SK-N-MC (cell line): ENCODE measurements around the gene MYO5B.
"Not testable (repeated sequence)": the region's sequence is repeated elsewhere in the genome, so short reads cannot be mapped to it uniquely, and the experiment has no call there.

Source experiments
- DNase-seq: peaks from one replicate; pipeline ENCODE4 v3.0.0-alpha.2; 2011; ENCODE audit warnings: low read depth, low spot score
- H3K27ac ChIP-seq: fragments of 200-600 bp; sonication (generic); 2 replicates; pipeline ENCODE4 v1.5.1; 2016; ENCODE audit warnings: mixed run types
- H3K36me3 ChIP-seq: fragments of 200-600 bp; sonication (generic); 2 replicates; pipeline ENCODE4 v1.6.1; 2017; ENCODE audit warnings: antibody characterized with exemption, low read length, mixed read lengths; ENCODE audit not compliant: insufficient read depth
- H3K4me3 ChIP-seq: fragments of 200-600 bp; sonication (generic); 2 replicates; pipeline ENCODE4 v1.5.1; 2016
- H3K9ac ChIP-seq: fragments of 200-600 bp; sonication (generic); 2 replicates; pipeline ENCODE4 v1.8.0; 2017; ENCODE audit warnings: mixed run types, mixed read lengths; ENCODE audit not compliant: insufficient read length
- H3K9me3 ChIP-seq: fragments of 200-600 bp; sonication (generic); 2 replicates; pipeline ENCODE4 v1.6.1; 2017; ENCODE audit warnings: low read depth, mild to moderate bottlenecking, antibody characterized with exemption, low read length, moderate library complexity, mixed read lengths
- EZH2 ChIP-seq: fragments of 200-600 bp; sonication (generic); IDR thresholded peaks from one replicate; pipeline ENCODE4 v1.6.1; 2017; ENCODE audit warnings: antibody characterized with exemption
- FOXP2 ChIP-seq: optimal IDR thresholded peaks from 2 replicates; pipeline ENCODE3; 2011; ENCODE audit warnings: mild to moderate bottlenecking, moderate library complexity; ENCODE audit not compliant: insufficient read depth; ENCODE audit errors: extremely low read length, control extremely low read depth
- POLR2AphosphoS5 ChIP-seq: IDR thresholded peaks from 2 replicates; pipeline ENCODE4 v1.6.1; 2012; ENCODE audit warnings: mild to moderate bottlenecking, low read depth, low read length, borderline replicate concordance

MYO5B gene

DNA sequence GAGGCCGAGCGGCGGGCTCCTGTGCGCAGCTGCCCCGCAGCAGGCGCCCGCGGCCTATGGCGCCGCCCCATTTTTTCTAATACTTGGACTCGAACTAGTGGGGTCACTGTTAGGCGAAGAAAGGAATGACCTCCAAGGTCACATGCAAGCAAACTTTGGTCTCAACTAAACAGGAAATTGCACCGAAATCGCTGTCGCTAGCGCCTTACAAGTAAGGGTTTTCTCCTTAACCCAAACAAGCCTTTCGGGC, 382.0 kb downstream of the MYO5B start:
- no peak for TF ChIP-seq EZH2
- no peak for TF ChIP-seq FOXP2
- no peak for TF ChIP-seq POLR2AphosphoS5
- no peak for DNase-seq

DNA sequence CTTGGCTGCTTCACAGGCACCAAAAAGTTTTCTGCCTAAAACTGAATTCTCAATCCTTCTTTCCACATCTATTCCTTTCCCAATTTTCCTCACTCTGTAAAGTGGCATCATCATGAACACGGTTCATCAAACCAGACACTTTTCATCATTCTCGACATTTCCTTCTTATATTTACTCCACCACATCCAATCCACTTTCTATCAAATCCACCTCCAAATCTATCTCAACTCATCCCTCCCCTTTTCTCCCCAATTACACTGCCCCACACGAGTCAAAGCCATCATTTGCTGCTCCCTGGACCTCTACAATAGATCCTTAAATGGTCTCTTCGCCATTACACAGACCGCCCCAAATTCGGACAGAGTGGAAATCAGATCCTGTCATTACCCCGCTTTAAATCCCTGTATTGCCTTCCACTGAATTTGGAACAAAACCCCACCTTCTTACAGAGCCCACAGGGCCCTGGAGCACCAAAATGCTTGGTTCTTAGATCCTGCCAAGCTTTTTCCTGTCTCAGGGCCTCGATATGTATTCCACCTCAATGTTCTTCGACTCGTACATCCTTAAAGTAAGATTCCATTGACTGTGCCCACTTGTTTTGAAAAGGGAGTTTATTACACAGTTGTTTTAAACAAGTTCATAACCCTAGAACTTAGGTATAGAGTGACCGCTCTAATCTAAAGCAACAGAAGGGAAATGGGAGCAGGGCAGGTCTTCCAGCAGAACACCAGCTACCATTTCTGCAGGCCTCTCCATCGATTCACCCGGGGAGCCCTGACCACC, 382.5 kb downstream of the MYO5B start:
- Histone ChIP-seq H3K27ac (no peak overlapping the region), H3K36me3 (no peaks in the 10 kb centered on the region), H3K9me3 (no peaks in the 10 kb centered on the region), H3K9ac (peak overlapping the region; percentile 84), H3K4me3 (peak overlapping the region; percentile 89)
- TF ChIP-seq FOXP2 (no peak), EZH2 (no peak), POLR2AphosphoS5 (no peak)
- DNase-seq = no peak

More for the DNA sequence above, 382.0 kb downstream of the MYO5B start:
- H3K9me3 ChIP-seq = no peaks in the 10 kb centered on the region
- H3K27ac ChIP-seq = no peak overlapping the region
- peak overlapping the region; percentile 84 for H3K9ac ChIP-seq
- H3K4me3 ChIP-seq = peak overlapping the region; percentile 89
- H3K36me3 ChIP-seq = no peaks in the 10 kb centered on the region

DNA sequence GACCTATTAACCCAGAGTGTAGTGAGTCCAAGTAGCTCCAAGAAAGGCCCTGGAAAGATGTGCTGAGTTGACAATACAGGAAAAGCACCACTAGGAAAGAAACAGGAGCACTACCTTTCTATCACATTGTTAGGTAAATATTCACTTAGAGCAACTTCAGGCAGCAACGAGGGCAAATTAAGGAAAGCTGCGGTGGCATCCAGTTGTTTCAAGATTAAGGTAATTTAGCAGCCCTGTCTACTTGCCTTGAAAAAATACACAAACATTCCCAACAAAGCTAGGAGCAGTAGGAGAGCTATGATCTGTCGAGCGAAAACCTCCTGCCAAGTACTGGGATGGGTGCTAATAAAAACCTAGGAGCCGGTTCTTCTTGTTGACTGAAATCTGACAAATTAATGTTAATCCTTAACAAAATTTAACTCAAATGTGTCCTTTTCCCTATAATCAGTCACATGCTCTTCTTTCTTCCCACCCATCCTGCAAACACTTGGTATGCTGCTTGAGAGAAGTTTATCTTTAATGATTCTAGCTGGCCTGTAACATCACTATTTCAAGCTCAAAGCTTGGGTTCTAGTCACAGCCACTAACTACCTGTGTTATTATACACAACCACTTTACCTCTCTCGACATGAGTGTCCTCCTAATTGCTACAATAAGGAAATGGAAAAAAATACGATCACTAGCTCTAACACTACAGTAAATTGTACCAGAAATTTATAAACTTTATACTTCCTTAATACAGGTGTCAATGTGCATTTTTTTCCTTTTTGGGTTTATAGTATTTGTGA, 383.6 kb downstream of the MYO5B start:
- DNase-seq = no peak
- H3K36me3 ChIP-seq = no peaks in the 10 kb centered on the region
- H3K9ac ChIP-seq = no peak overlapping the region
- TF ChIP-seq POLR2AphosphoS5 = no peak
- no peak for TF ChIP-seq FOXP2
- no peak for TF ChIP-seq EZH2
- no peaks in the 10 kb centered on the region for H3K9me3 ChIP-seq
- no peak overlapping the region for H3K4me3 ChIP-seq
- 0 out of 2 replicates have a peak overlapping the region, but pooled peaks have one; percentile 3 for H3K27ac ChIP-seq

DNA sequence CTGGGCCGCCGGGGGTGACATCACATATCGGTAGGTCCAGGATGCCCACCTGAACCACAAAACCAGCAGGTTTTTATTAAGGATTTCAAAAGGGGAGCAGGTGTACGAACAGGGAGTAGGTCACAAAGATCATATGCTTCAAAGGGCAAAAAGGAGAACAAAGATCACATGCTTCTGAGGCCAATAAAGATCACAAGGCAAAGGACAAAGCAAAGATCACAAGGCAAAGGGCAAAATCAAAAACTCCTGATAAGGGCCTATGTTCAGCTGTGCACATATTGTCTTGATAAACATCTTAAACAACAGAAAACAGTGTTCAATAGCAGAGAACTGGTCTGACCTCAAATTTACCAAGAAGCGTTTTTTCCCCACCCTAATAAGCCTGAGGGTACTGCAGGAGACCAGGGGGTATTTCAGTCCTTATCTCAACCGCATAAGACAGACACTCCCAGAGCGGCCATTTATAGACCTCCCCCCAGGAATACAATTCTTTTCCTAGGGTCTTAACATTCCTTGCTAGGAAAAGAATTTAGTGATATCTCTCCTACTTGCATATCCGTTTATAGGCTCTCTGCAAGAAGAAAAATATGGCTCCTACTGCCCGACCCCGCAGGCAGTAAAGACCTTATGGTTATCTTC, 386.3 kb downstream of the MYO5B start:
- not testable (repeated sequence) for DNase-seq, H3K9me3 ChIP-seq, H3K4me3 ChIP-seq, H3K27ac ChIP-seq, H3K36me3 ChIP-seq, H3K9ac ChIP-seq

DNA sequence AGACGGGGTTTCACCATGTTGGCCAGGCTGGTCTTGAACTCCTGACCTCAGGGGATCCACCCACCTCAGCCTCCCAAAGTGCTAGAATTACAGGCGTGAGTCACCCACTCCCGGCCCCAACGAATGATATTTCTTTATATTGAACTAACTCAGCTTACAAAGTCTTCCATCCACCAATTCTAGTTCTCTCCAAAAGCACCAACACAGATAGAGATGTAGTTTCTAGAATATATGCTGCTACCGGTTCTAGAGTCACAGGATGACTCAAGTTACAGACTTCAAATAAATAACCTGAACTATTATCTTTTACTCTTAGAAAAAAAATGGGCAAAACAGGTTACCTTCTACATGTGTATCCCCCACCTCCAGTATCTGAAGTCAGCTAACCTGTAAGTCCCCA, 390.9 kb downstream of the MYO5B start:
- TF ChIP-seq EZH2 = no peak
- TF ChIP-seq POLR2AphosphoS5 = no peak
- TF ChIP-seq FOXP2 = no peak
- H3K9me3 ChIP-seq = no peaks in the 10 kb centered on the region
- H3K4me3 ChIP-seq = no peak overlapping the region
- no peak overlapping the region for H3K9ac ChIP-seq
- no peak for DNase-seq
- H3K36me3 ChIP-seq = no peaks in the 10 kb centered on the region
- no peak overlapping the region for H3K27ac ChIP-seq

DNA sequence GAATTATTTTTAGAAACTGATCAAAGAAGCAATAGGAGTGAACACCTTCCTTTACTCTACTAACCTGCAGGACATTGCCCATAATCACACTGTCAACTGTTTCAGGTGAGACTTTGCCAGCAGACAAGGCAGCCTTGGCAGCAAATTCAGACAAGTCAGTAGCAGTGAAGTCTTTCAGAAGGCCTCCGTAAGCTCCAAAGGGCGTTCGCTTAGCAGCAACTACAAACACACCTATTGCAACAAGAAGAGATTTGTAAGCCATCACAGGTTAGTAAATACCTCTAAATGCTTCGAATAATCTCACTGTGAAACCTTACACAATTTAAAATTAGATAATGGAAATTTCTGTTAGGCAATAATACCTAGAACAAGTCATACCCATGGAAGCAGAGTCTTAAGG, 392.3 kb downstream of the MYO5B start:
- H3K27ac ChIP-seq = no peak overlapping the region
- H3K9me3 ChIP-seq = no peaks in the 10 kb centered on the region
- no peak for TF ChIP-seq FOXP2
- no peak overlapping the region for H3K9ac ChIP-seq
- no peaks in the 10 kb centered on the region for H3K36me3 ChIP-seq
- no peak for DNase-seq
- H3K4me3 ChIP-seq = no peak overlapping the region

DNA sequence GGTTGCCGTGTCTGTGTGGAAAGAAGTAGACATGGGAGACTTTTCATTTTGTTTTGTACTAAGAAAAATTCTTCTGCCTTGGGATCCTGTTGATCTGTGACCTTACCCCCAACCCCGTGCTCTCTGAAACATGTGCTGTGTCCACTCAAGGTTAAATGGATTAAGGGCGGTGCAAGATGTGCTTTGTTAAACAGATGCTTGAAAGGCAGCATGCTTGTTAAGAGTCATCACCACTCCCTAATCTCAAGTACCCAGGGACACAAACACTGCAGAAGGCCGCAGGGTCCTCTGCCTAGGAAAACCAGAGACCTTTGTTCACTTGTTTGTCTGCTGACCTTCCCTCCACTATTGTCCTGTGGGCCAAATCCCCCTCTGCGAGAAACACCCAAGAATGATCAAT, 394.5 kb downstream of the MYO5B start:
- not testable (repeated sequence) for H3K9me3 ChIP-seq, H3K27ac ChIP-seq, H3K36me3 ChIP-seq, H3K9ac ChIP-seq, DNase-seq, H3K4me3 ChIP-seq

DNA sequence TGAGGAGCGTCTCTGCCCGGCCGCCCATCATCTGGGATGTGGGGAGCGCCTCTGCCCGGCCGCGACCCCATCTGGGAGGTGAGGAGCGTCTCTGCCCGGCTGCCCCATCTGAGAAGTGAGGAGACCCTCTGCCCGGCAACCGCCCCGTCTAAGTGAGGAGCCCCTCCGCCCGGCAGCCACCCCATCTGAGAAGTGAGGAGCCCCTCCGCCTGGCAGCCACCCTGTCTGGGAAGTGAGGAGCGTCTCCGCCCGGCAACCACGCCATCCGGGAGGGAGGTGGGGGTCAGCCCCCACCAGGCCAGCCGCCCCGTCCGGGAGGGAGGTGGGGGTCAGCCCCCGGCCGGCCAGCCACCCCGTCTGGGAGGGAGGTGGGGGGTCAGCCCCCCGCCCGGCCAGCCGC, 395.1 kb downstream of the MYO5B start:
- H3K9ac ChIP-seq, DNase-seq, H3K4me3 ChIP-seq, H3K9me3 ChIP-seq, H3K27ac ChIP-seq, H3K36me3 ChIP-seq: not testable (repeated sequence)

DNA sequence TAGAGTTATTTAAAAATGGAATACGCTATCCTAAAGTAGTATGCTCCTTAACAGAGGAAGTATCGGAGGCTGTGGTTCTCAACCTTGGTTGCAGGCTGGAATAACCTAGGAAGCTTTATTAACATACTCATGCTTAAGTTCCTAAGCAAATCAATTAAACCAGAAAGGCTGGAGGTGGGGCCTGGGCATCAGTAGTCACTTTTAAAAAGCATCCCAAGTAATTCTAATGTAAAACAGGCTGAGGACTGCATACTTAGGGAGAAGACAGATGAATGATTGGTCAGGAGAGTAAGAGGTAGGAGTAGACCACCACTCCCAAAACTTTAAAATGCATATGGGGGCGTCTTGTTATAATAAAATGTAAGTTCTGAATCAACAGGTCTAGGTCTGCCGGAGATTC, 396.9 kb downstream of the MYO5B start:
- TF ChIP-seq FOXP2 (no peak), EZH2 (no peak), POLR2AphosphoS5 (no peak)
- peaks cover 6% of the 10 kb centered on the region; the same call in 1 of the 2 replicates for H3K36me3 ChIP-seq
- H3K9me3 ChIP-seq = no peaks in the 10 kb centered on the region
- no peak overlapping the region for H3K4me3 ChIP-seq
- DNase-seq = no peak
- H3K9ac ChIP-seq = no peak overlapping the region
- H3K27ac ChIP-seq = no peak overlapping the region
